PC-3 (cell line): ENCODE results near the gene TMEM213.

Experiments used
- EZH2 ChIP-seq: fragments of 300-600 bp; sonication (generic); IDR thresholded peaks from one replicate; pipeline ENCODE4 v1.6.1; 2017; ENCODE audit warnings: antibody characterized with exemption, mild to moderate bottlenecking, low read length; ENCODE audit not compliant: unreplicated experiment
- EZH2phosphoT487 ChIP-seq: fragments of 300-600 bp; sonication (generic); IDR thresholded peaks from 2 replicates; pipeline ENCODE4 v1.6.1; 2018; ENCODE audit warnings: mild to moderate bottlenecking, antibody characterized with exemption, low read length, borderline replicate concordance
- TF ChIP-seq, protein P1 (sequence below): fragments of 300-600 bp; sonication (generic); conservative IDR thresholded peaks from 2 replicates; pipeline ENCODE4 v1.5.1; 2017; ENCODE audit warnings: antibody characterized with exemption, low read depth, mild to moderate bottlenecking, low read length

DNA sequence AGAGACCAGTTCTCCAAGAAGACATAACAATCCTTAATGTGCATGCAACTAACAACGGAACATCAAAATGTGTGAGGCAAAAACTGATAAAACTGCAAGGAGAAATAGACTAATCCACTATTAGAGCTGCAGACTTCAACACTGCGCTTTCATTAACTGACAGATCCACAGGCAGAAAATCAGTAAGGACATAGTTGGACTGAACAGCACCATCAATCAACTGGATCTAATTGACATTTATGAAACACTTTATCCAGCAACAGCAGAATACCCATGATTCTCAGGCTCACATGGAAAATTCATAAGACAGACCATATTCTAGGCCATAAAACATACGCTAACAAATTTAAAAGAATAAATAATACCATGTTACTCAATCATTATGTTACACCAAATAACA lies 21.8 kb downstream of the TMEM213 start:
- TF ChIP-seq, protein P1, sequence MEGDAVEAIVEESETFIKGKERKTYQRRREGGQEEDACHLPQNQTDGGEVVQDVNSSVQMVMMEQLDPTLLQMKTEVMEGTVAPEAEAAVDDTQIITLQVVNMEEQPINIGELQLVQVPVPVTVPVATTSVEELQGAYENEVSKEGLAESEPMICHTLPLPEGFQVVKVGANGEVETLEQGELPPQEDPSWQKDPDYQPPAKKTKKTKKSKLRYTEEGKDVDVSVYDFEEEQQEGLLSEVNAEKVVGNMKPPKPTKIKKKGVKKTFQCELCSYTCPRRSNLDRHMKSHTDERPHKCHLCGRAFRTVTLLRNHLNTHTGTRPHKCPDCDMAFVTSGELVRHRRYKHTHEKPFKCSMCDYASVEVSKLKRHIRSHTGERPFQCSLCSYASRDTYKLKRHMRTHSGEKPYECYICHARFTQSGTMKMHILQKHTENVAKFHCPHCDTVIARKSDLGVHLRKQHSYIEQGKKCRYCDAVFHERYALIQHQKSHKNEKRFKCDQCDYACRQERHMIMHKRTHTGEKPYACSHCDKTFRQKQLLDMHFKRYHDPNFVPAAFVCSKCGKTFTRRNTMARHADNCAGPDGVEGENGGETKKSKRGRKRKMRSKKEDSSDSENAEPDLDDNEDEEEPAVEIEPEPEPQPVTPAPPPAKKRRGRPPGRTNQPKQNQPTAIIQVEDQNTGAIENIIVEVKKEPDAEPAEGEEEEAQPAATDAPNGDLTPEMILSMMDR = no peak
- no peak for TF ChIP-seq EZH2phosphoT487
- TF ChIP-seq EZH2 = no peak
